ENCODE data around the gene NFYC. TPM values are rescaled to one million over a fixed set of nuclear protein-coding genes. Genes with fewer than 3 reads are reported as not detected.

The NFYC gene
- total and polyA plus RNA-seq, 2 experiments from 2014 or later: 124 to 149 TPM

- Histone ChIP-seq H3K27ac (peak overlapping the region; percentile 9), H3K36me3 (peaks cover 53% of the 10 kb centered on the region), H3K9me3 (ENCODE audit: low read depth) (no peaks in the 10 kb centered on the region), H3K4me1 (ENCODE audit: low read depth) (no peaks in the 10 kb centered on the region), H3K4me3 (no peak overlapping the region), H3K27me3 (no peaks in the 10 kb centered on the region)
- no peak for TF ChIP-seq CTCF (IDR thresholded peaks at IDR 0.05; ENCODE audit: low read depth, low read length)
- DNase-seq (ENCODE audit: low read depth in 1 of 2, low spot score in 1 of 2): no peak
Observed at GRCh38 chr1:40770296-40771070, 79.0 kb downstream of the NFYC start.

GRCh38 chr1:40772146-40772955 is 80.8 kb downstream of the NFYC start:
- no peak overlapping the region for H3K4me3 ChIP-seq
- DNase-seq (ENCODE audit: low read depth in 1 of 2, low spot score in 1 of 2): no peak

GRCh38 chr1:40773748-40774265 is 82.3 kb downstream of the NFYC start:
- no peak for DNase-seq (ENCODE audit: low read depth in 1 of 2, low spot score in 1 of 2)
- Histone ChIP-seq H3K36me3 (peaks cover 23% of the 10 kb centered on the region), H3K27me3 (no peaks in the 10 kb centered on the region), H3K9me3 (ENCODE audit: low read depth) (no peaks in the 10 kb centered on the region), H3K4me1 (ENCODE audit: low read depth) (no peaks in the 10 kb centered on the region), H3K4me3 (no peak overlapping the region), H3K27ac (peak overlapping the region; percentile 8)
- no peak for TF ChIP-seq CTCF (IDR thresholded peaks at IDR 0.05; ENCODE audit: low read depth, low read length)

More at GRCh38 chr1:40772146-40772955, 80.8 kb downstream of the NFYC start:
- Histone ChIP-seq H3K27me3 (no peaks in the 10 kb centered on the region), H3K27ac (peak overlapping the region; percentile 39), H3K4me1 (ENCODE audit: low read depth) (no peaks in the 10 kb centered on the region), H3K36me3 (peaks cover 36% of the 10 kb centered on the region), H3K9me3 (ENCODE audit: low read depth) (no peaks in the 10 kb centered on the region)
- TF ChIP-seq CTCF (IDR thresholded peaks at IDR 0.05; ENCODE audit: low read depth, low read length): no peak

GRCh38 chr1:40774266-40774998 is 82.9 kb downstream of the NFYC start:
- Histone ChIP-seq H3K4me3 (no peak overlapping the region), H3K9me3 (ENCODE audit: low read depth) (no peaks in the 10 kb centered on the region), H3K36me3 (peaks cover 17% of the 10 kb centered on the region), H3K27ac (peak overlapping the region; percentile 8), H3K4me1 (ENCODE audit: low read depth) (no peaks in the 10 kb centered on the region), H3K27me3 (no peaks in the 10 kb centered on the region)
- TF ChIP-seq CTCF (IDR thresholded peaks at IDR 0.05; ENCODE audit: low read depth, low read length): peak; percentile 91
- peak; percentile 41 to 79 for DNase-seq (ENCODE audit: low read depth in 1 of 2, low spot score in 1 of 2)
